ENCODE measurements around the gene CBLN2. TPM values are rescaled to one million over a fixed set of nuclear protein-coding genes. Genes with fewer than 3 reads are reported as not detected.

CBLN2 gene
- total RNA-seq (2014; rRNA removed; shearing (Covaris generic)) (not detected in 2 replicates), polyA plus RNA-seq (2016; fragmentation: Nextera tagmentation; extraction: Ambion mirVana) (not detected in 2 replicates)
- long read RNA-seq, result 0 reads

DNA sequence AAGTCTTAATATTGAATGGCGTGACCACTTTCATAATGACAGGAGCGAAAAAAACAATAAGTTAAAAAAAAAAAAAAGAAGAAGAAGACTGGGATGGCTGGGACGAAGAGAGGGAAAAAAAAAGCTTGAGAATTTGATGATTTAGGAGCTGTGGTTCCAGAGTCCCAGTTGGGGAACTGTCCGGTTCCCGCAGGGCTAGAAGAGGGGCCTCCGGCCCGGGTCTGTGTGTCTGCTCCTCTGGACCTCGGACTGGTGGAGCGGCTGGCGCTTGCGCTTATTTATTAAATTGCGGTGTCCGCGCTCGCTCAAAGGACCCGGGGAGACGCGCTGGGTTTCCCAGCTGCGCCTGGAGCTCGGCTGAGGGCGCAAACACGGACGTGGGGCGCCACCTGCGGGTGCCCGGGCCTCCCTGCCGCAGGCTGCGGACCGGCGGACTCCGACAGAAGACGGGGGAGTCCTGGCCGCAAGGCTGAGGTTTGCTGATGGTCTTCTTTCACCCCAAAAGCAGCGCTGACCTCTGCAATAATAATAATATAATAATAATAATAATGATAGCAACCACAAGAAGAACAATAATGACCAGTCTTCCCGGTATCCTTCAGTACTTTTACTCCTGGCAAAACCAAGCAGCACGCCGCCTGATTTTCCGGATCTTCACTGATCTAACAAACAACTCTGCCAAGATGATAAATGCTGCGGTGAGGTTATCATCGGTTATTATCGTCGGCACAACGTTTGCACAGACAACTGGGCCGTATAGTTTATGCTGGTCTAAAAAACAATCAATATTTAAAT, at the start of gene CBLN2:
CBLN2 (minus strand) TSS at position 251 of the 795 bp plus-strand sequence. CDS start 2,182 bp downstream, outside the sequence.
- Mint-ChIP-seq H3K4me1 (no peaks in the 10 kb centered on the region), H3K27ac (no peak within 1 kb of the TSS), H3K9me3 (peaks cover 81% of the 10 kb centered on the region), H3K4me3 (no peak within 1 kb of the TSS), H3K36me3 (ENCODE audit: low read depth) (peaks cover 35% of the 10 kb centered on the region), H3K27me3 (ENCODE audit: insufficient read depth, low read depth, poor library complexity) (peaks cover 11% of the 10 kb centered on the region)
- Histone ChIP-seq H3K9me2 (ENCODE audit: insufficient read depth) (no peaks in the 10 kb centered on the region), H3K27me3 (ENCODE audit: insufficient read depth) (peaks cover 58% of the 10 kb centered on the region), H4K20me1 (replicated peaks; ENCODE audit: insufficient read depth) (no peaks in the 10 kb centered on the region), H3K27ac (ENCODE audit: low read depth) (no peak within 1 kb of the TSS), H3F3A (replicated peaks; ENCODE audit: low read depth) (no peaks in the 10 kb centered on the region), H3K79me2 (replicated peaks; ENCODE audit: insufficient read depth) (no peaks in the 10 kb centered on the region), H3K4me1 (ENCODE audit: insufficient read depth) (no peaks in the 10 kb centered on the region), H3K36me3 (ENCODE audit: insufficient read depth) (no peaks in the 10 kb centered on the region; the same call in 1 of the 2 replicates), H3K4me3 (peak within 1 kb of the TSS; percentile 39), H2AFZ (0 out of 2 replicates have a peak within 1 kb of the TSS, but pooled peaks have one; percentile 35), H3K4me2 (peak within 1 kb of the TSS; percentile 62)
- DNase-seq (ENCODE audit: low spot score) (peak; percentile 77), ATAC-seq (peak; percentile 78)
- TF ChIP-seq, protein P1, sequence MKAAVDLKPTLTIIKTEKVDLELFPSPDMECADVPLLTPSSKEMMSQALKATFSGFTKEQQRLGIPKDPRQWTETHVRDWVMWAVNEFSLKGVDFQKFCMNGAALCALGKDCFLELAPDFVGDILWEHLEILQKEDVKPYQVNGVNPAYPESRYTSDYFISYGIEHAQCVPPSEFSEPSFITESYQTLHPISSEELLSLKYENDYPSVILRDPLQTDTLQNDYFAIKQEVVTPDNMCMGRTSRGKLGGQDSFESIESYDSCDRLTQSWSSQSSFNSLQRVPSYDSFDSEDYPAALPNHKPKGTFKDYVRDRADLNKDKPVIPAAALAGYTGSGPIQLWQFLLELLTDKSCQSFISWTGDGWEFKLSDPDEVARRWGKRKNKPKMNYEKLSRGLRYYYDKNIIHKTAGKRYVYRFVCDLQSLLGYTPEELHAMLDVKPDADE (IDR thresholded peaks at IDR 0.05), result no peak
- peak; percentile 54 to 81 for TF ChIP-seq CTCF (conservative IDR thresholded peaks at IDR 0.05; ENCODE audit: low read depth in 2 of 2)
- TF ChIP-seq ZNF331 (CRISPR knock-in tag; IDR thresholded peaks at IDR 0.05; ENCODE audit: low read depth), result no peak
- peak; percentile 46 for TF ChIP-seq EZH2 (IDR thresholded peaks at IDR 0.05; ENCODE audit: low read depth, unreplicated experiment)
- TF ChIP-seq, protein P2, sequence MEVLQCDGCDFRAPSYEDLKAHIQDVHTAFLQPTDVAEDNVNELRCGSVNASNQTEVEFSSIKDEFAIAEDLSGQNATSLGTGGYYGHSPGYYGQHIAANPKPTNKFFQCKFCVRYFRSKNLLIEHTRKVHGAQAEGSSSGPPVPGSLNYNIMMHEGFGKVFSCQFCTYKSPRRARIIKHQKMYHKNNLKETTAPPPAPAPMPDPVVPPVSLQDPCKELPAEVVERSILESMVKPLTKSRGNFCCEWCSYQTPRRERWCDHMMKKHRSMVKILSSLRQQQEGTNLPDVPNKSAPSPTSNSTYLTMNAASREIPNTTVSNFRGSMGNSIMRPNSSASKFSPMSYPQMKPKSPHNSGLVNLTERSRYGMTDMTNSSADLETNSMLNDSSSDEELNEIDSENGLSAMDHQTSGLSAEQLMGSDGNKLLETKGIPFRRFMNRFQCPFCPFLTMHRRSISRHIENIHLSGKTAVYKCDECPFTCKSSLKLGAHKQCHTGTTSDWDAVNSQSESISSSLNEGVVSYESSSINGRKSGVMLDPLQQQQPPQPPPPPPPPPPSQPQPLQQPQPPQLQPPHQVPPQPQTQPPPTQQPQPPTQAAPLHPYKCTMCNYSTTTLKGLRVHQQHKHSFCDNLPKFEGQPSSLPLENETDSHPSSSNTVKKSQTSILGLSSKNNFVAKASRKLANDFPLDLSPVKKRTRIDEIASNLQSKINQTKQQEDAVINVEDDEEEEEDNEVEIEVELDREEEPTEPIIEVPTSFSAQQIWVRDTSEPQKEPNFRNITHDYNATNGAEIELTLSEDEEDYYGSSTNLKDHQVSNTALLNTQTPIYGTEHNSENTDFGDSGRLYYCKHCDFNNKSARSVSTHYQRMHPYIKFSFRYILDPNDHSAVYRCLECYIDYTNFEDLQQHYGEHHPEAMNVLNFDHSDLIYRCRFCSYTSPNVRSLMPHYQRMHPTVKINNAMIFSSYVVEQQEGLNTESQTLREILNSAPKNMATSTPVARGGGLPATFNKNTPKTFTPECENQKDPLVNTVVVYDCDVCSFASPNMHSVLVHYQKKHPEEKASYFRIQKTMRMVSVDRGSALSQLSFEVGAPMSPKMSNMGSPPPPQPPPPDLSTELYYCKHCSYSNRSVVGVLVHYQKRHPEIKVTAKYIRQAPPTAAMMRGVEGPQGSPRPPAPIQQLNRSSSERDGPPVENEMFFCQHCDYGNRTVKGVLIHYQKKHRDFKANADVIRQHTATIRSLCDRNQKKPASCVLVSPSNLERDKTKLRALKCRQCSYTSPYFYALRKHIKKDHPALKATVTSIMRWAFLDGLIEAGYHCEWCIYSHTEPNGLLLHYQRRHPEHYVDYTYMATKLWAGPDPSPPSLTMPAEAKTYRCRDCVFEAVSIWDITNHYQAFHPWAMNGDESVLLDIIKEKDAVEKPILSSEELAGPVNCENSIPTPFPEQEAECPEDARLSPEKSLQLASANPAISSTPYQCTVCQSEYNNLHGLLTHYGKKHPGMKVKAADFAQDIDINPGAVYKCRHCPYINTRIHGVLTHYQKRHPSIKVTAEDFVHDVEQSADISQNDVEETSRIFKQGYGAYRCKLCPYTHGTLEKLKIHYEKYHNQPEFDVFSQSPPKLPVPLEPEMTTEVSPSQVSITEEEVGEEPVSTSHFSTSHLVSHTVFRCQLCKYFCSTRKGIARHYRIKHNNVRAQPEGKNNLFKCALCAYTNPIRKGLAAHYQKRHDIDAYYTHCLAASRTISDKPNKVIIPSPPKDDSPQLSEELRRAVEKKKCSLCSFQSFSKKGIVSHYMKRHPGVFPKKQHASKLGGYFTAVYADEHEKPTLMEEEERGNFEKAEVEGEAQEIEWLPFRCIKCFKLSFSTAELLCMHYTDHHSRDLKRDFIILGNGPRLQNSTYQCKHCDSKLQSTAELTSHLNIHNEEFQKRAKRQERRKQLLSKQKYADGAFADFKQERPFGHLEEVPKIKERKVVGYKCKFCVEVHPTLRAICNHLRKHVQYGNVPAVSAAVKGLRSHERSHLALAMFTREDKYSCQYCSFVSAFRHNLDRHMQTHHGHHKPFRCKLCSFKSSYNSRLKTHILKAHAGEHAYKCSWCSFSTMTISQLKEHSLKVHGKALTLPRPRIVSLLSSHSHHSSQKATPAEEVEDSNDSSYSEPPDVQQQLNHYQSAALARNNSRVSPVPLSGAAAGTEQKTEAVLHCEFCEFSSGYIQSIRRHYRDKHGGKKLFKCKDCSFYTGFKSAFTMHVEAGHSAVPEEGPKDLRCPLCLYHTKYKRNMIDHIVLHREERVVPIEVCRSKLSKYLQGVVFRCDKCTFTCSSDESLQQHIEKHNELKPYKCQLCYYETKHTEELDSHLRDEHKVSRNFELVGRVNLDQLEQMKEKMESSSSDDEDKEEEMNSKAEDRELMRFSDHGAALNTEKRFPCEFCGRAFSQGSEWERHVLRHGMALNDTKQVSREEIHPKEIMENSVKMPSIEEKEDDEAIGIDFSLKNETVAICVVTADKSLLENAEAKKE (CRISPR knock-in tag; IDR thresholded peaks at IDR 0.05), result no peak
- TF ChIP-seq NANOG (IDR thresholded peaks at IDR 0.05; ENCODE audit: borderline replicate concordance), result no peak
- TF ChIP-seq POLR2AphosphoS5 (IDR thresholded peaks at IDR 0.05; ENCODE audit: low read depth), result no peak
- TF ChIP-seq STAT1 (IDR thresholded peaks at IDR 0.05; ENCODE audit: unreplicated experiment), result no peak

All from GM23338 (cell line).